ENCODE data around the gene KCNA1. TPM values are rescaled to one million over a fixed set of nuclear protein-coding genes. Genes with fewer than 3 reads are reported as not detected.

Gene KCNA1
- total RNA-seq, 1 experiment from 2014 or later: not detected

DNA sequence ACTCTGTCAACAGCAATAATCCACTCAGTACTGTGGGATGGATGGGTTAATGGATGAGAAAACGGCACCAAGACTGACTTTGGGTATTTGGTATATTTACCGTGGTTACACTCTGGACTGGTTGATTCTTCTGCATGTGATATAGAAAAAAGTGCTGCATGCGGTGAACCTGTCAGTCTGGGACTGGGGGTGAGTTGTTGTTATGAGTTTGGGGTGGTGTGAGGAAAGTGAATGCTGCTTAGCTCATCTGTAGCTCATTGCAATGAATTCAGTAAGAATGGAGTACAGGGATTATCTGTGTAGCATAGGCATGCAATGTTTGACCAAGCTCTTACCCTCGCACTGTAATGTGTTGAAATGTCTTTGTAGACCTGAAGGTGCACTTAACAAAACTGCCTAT is 6.0 kb downstream of the KCNA1 start:
- H3K9me2 ChIP-seq (replicated peaks; ENCODE audit: insufficient read depth, low read length): no peaks in the 10 kb centered on the region
- H3K4me1 ChIP-seq (ENCODE audit: low read length): no peaks in the 10 kb centered on the region
- H3K27me3 ChIP-seq (ENCODE audit: low read length): no peaks in the 10 kb centered on the region
- H3K4me3 ChIP-seq (ENCODE audit: low read length): no peak overlapping the region
- H2AFZ ChIP-seq (ENCODE audit: low read length): no peak overlapping the region
- no peak for DNase-seq
- no peak overlapping the region for H3K27ac ChIP-seq (ENCODE audit: low read length)
- H4K20me1 ChIP-seq (ENCODE audit: insufficient read depth, low read depth, low read length): no peaks in the 10 kb centered on the region
- no peak overlapping the region for H3K4me2 ChIP-seq (ENCODE audit: low read depth, low read length, poor library complexity, severe bottlenecking)
- H3K9me3 ChIP-seq (ENCODE audit: low read length): no peaks in the 10 kb centered on the region
- H3K36me3 ChIP-seq (ENCODE audit: insufficient read depth, low read length): no peaks in the 10 kb centered on the region
- H3K9ac ChIP-seq (ENCODE audit: low read length): no peak overlapping the region
- no peaks in the 10 kb centered on the region for H3K79me2 ChIP-seq (ENCODE audit: low read length)

DNA sequence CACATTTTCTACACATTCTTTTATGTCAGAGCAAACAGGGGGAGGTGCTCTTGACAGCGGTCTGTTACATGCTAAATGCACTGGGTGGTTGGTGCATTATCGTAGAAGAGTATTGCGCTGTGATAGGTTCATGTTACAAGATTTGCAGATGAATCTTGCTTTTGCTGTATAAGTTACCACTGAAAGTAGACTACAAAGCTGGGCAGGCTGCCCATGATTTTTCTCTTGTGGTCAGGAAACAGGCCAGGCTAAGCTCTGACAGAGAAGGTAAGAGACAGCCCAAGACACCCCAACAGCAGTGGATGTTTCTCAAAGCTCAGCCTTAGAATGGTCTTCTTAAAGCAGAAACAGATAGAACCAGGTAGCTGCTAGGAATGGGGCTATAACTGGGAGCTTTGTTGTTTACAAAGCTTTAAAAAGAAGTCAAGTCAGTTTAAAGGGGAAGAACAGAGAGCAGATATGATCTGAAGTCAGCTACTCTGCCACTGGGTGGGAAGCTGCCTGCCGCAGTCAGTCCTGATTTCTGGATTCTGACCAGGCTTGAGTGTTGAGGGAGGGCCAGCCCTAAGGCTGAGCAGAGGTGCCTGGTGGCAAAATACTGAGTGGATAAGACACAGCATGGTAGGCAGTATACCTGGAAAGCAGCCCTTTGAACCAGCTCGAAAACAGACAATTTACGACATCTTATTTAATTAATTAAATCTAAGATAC is 9.4 kb downstream of the KCNA1 start:
- Histone ChIP-seq H3K4me2 (ENCODE audit: low read depth, low read length, poor library complexity, severe bottlenecking) (no peak overlapping the region), H3K36me3 (ENCODE audit: insufficient read depth, low read length) (no peaks in the 10 kb centered on the region), H3K79me2 (ENCODE audit: low read length) (no peaks in the 10 kb centered on the region), H3K9me2 (replicated peaks; ENCODE audit: insufficient read depth, low read length) (no peaks in the 10 kb centered on the region), H3K27ac (ENCODE audit: low read length) (no peak overlapping the region), H4K20me1 (ENCODE audit: insufficient read depth, low read depth, low read length) (no peaks in the 10 kb centered on the region), H3K4me1 (ENCODE audit: low read length) (no peaks in the 10 kb centered on the region), H2AFZ (ENCODE audit: low read length) (no peak overlapping the region), H3K4me3 (ENCODE audit: low read length) (no peak overlapping the region), H3K9ac (ENCODE audit: low read length) (no peak overlapping the region), H3K9me3 (ENCODE audit: low read length) (no peaks in the 10 kb centered on the region), H3K27me3 (ENCODE audit: low read length) (no peaks in the 10 kb centered on the region)
- DNase-seq: no peak

DNA sequence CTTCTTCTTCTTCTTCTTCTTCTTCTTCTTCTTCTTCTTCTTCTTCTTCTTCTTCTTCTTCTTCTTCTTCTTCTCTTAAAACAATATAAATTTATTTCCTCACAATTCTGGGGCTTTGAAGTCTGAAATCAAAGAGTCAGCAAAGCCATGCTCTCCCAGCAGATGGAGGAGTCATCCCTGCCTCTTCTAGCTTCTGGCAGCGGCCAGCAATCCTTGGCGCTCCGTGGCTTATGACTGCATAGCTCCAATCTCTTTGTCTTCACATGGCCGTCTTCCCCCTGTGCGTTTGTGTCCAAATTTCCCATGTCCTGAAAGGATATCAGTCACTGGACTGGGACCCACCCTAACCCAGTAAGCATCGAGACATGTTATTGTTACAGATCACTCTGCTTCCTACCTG is 22.9 kb downstream of the KCNA1 start:
- Histone ChIP-seq H3K79me2 (ENCODE audit: low read length) (no peaks in the 10 kb centered on the region), H4K20me1 (ENCODE audit: insufficient read depth, low read depth, low read length) (no peaks in the 10 kb centered on the region), H3K27ac (ENCODE audit: low read length) (no peak overlapping the region), H3K9ac (ENCODE audit: low read length) (no peak overlapping the region), H3K36me3 (ENCODE audit: insufficient read depth, low read length) (no peaks in the 10 kb centered on the region), H3K9me2 (replicated peaks; ENCODE audit: insufficient read depth, low read length) (no peaks in the 10 kb centered on the region), H2AFZ (ENCODE audit: low read length) (no peak overlapping the region), H3K4me2 (ENCODE audit: low read depth, low read length, poor library complexity, severe bottlenecking) (no peak overlapping the region), H3K4me3 (ENCODE audit: low read length) (no peak overlapping the region), H3K9me3 (ENCODE audit: low read length) (no peaks in the 10 kb centered on the region), H3K27me3 (ENCODE audit: low read length) (no peaks in the 10 kb centered on the region), H3K4me1 (ENCODE audit: low read length) (no peaks in the 10 kb centered on the region)
- DNase-seq: no peak

DNA sequence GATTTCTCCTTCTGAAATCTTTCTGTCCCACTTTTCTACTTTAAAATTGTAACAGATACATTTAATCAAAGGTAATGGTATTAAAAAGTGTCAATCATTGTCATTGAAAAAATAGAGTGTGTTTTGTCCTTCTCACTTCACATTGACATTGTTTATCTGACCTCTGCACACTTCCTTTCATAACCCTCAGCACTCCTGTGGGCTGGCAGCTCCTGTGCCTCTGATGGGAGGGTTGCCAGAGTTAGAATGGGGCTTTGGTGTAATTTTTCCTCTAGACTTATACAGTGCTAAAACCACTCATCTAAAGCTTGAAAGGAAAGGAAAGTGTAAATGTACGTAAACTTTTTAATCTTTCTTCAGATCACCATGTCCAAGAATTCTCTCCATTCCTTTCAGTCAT is 23.7 kb downstream of the KCNA1 start:
- no peaks in the 10 kb centered on the region for H3K4me1 ChIP-seq (ENCODE audit: low read length)

DNA sequence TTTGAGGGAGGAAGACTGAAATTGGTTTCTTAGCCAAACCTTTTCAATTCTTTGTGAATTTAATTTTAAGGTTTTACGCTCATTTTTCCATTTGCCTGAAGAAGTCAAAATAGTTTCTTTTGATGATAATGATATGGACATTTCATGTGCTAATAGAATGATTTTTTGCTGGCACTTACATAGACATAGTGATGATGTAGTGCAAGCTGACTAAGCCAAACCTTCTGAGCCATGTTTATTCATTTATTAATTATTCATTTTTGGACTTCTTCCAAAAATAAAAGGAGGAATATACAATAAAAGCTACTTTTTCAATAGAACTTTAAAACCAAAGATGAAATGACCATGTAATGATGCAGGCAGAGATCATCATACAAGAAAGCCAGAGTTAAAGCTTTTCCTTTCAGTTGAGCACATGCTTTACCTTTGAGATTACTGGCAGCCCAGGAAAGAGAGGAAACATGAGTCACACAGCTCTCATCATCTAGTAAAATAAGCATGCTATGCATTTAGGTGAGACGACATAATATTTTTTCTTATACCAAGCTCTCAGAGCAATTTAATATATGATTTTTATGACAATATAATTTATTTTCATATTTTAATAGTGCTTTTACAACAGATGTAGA is 24.8 kb downstream of the KCNA1 start:
- no peaks in the 10 kb centered on the region for H3K4me1 ChIP-seq (ENCODE audit: low read length)
- H3K4me3 ChIP-seq (ENCODE audit: low read length): no peak overlapping the region

More for the DNA sequence above, 23.7 kb downstream of the KCNA1 start:
- no peak overlapping the region for H3K4me2 ChIP-seq (ENCODE audit: low read depth, low read length, poor library complexity, severe bottlenecking)
- DNase-seq: no peak
- no peaks in the 10 kb centered on the region for H4K20me1 ChIP-seq (ENCODE audit: insufficient read depth, low read depth, low read length)
- H3K79me2 ChIP-seq (ENCODE audit: low read length): no peaks in the 10 kb centered on the region
- H3K27ac ChIP-seq (ENCODE audit: low read length): no peak overlapping the region
- no peak overlapping the region for H3K4me3 ChIP-seq (ENCODE audit: low read length)
- H3K36me3 ChIP-seq (ENCODE audit: insufficient read depth, low read length): no peaks in the 10 kb centered on the region
- no peaks in the 10 kb centered on the region for H3K9me3 ChIP-seq (ENCODE audit: low read length)
- no peaks in the 10 kb centered on the region for H3K27me3 ChIP-seq (ENCODE audit: low read length)
- no peak overlapping the region for H3K9ac ChIP-seq (ENCODE audit: low read length)
- no peaks in the 10 kb centered on the region for H3K9me2 ChIP-seq (replicated peaks; ENCODE audit: insufficient read depth, low read length)
- H2AFZ ChIP-seq (ENCODE audit: low read length): no peak overlapping the region

DNA sequence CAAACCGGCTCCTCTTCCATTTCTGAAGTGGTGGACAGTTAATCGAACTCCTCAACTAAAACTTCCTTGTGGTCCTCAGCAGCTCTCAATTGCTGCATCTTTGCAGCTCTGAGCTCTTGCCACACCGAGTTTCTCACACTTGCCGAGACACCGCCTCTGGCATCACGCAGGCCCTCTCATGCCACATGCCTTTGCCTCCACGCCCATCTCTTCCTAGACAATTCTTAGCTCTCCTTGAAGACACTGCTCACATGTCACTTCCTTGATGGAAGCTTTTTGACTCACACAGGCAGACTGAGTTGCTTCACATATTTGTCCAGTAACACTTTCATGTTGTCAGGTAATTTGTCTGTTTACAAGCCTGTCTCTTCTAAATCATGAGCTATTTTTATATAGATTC is 29.2 kb downstream of the KCNA1 start:
- Histone ChIP-seq H3K4me1 (ENCODE audit: low read length) (no peaks in the 10 kb centered on the region), H3K27ac (ENCODE audit: low read length) (no peak overlapping the region), H3K9me2 (replicated peaks; ENCODE audit: insufficient read depth, low read length) (no peaks in the 10 kb centered on the region), H3K36me3 (ENCODE audit: insufficient read depth, low read length) (no peaks in the 10 kb centered on the region), H2AFZ (ENCODE audit: low read length) (no peak overlapping the region), H3K4me2 (ENCODE audit: low read depth, low read length, poor library complexity, severe bottlenecking) (no peak overlapping the region), H4K20me1 (ENCODE audit: insufficient read depth, low read depth, low read length) (no peaks in the 10 kb centered on the region), H3K9ac (ENCODE audit: low read length) (no peak overlapping the region), H3K27me3 (ENCODE audit: low read length) (no peaks in the 10 kb centered on the region), H3K4me3 (ENCODE audit: low read length) (no peak overlapping the region), H3K79me2 (ENCODE audit: low read length) (no peaks in the 10 kb centered on the region), H3K9me3 (ENCODE audit: low read length) (no peaks in the 10 kb centered on the region)
- DNase-seq: no peak

More for the DNA sequence above, 24.8 kb downstream of the KCNA1 start:
- Histone ChIP-seq H3K27ac (ENCODE audit: low read length) (no peak overlapping the region), H3K27me3 (ENCODE audit: low read length) (no peaks in the 10 kb centered on the region), H3K4me2 (ENCODE audit: low read depth, low read length, poor library complexity, severe bottlenecking) (no peak overlapping the region), H3K9me2 (replicated peaks; ENCODE audit: insufficient read depth, low read length) (no peaks in the 10 kb centered on the region), H3K36me3 (ENCODE audit: insufficient read depth, low read length) (no peaks in the 10 kb centered on the region), H3K9me3 (ENCODE audit: low read length) (no peaks in the 10 kb centered on the region), H3K9ac (ENCODE audit: low read length) (no peak overlapping the region), H4K20me1 (ENCODE audit: insufficient read depth, low read depth, low read length) (no peaks in the 10 kb centered on the region), H3K79me2 (ENCODE audit: low read length) (no peaks in the 10 kb centered on the region), H2AFZ (ENCODE audit: low read length) (no peak overlapping the region)
- no peak for DNase-seq

DNA sequence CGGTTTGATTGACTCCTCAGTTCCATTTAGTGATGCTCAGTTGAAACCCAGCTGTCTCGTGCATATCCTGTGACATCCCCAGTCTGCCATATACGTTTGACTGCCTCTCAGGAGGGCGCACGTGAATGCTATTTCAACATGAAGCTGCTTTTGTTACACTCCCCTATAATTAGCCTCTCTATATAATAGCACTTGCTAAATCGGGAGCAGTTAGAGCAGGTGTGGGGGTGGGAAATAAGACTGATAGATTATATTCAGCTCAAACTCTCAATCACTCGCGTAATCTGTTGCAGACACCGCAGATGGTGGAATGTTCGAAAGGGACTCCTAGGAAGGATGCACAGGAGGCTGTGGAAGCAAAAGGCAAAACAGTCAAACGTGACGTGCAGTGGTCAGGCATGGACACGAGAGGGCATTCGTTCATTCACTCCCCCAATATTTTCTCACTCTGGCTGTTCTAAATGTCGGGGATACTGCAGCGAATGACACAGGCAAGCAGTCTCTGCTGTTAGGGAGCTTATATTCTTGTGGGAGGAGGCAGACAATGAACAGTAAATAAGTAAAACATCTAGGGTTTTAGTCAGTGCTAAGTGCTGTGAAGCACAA is 29.8 kb downstream of the KCNA1 start:
- Histone ChIP-seq H3K27me3 (ENCODE audit: low read length) (no peaks in the 10 kb centered on the region), H3K9me3 (ENCODE audit: low read length) (no peaks in the 10 kb centered on the region), H3K79me2 (ENCODE audit: low read length) (no peaks in the 10 kb centered on the region), H4K20me1 (ENCODE audit: insufficient read depth, low read depth, low read length) (no peaks in the 10 kb centered on the region), H3K36me3 (ENCODE audit: insufficient read depth, low read length) (no peaks in the 10 kb centered on the region), H3K4me2 (ENCODE audit: low read depth, low read length, poor library complexity, severe bottlenecking) (no peak overlapping the region), H3K27ac (ENCODE audit: low read length) (no peak overlapping the region), H3K9ac (ENCODE audit: low read length) (no peak overlapping the region), H3K9me2 (replicated peaks; ENCODE audit: insufficient read depth, low read length) (no peaks in the 10 kb centered on the region), H2AFZ (ENCODE audit: low read length) (no peak overlapping the region), H3K4me3 (ENCODE audit: low read length) (no peak overlapping the region), H3K4me1 (ENCODE audit: low read length) (no peaks in the 10 kb centered on the region)
- no peak for DNase-seq

DNA sequence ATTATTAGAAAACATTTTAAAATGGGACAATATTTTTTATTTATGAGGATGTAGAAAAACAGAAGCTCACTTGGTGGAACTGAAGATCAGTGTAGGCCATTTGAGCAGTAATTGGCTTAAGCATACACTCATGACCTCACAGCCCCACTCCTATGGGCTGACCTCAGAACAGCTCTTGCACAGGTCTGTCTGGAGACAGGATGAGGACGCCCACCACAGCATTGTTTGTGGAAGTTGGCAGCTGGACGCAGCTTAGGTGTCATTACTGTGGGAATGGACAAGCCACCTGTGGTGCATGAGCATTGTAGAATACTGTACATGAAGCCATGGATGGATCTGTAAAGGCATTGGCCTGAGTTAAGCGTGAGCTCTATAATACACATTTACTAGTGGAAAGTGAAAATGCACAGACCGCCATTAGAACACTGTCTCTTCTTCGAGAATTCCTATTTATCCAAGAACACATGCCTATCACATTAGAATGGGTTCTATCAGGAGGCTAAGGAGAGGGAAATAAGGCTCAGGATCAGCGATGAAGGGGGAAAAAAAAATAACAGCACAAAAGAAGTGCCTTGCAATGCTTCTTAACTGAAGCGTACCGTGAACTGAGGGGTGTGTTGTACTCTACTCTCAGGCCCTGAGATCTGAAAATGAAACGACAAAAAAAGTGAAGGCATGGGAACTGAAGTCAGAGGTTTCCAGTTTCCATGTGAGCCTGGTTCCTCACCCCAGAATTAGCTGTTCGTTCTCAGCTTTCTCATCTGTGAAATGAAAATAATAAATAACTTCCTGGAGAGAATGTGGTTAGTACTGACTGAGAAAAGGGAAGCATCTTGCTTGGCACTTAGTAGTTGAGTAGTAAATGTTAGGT is 33.6 kb downstream of the KCNA1 start:
- H3K27ac ChIP-seq (ENCODE audit: low read length): no peak overlapping the region
- no peaks in the 10 kb centered on the region for H3K9me2 ChIP-seq (replicated peaks; ENCODE audit: insufficient read depth, low read length)
- H3K9ac ChIP-seq (ENCODE audit: low read length): no peak overlapping the region
- no peaks in the 10 kb centered on the region for H4K20me1 ChIP-seq (ENCODE audit: insufficient read depth, low read depth, low read length)
- H3K27me3 ChIP-seq (ENCODE audit: low read length): no peaks in the 10 kb centered on the region
- no peak overlapping the region for H3K4me3 ChIP-seq (ENCODE audit: low read length)
- no peak for DNase-seq
- no peak overlapping the region for H2AFZ ChIP-seq (ENCODE audit: low read length)
- H3K36me3 ChIP-seq (ENCODE audit: insufficient read depth, low read length): no peaks in the 10 kb centered on the region
- H3K79me2 ChIP-seq (ENCODE audit: low read length): no peaks in the 10 kb centered on the region
- H3K9me3 ChIP-seq (ENCODE audit: low read length): no peaks in the 10 kb centered on the region
- H3K4me1 ChIP-seq (ENCODE audit: low read length): no peaks in the 10 kb centered on the region
- no peak overlapping the region for H3K4me2 ChIP-seq (ENCODE audit: low read depth, low read length, poor library complexity, severe bottlenecking)
